Peyer's patch (tissue), 4 donors: ENCODE results near the gene EBF4.

Experiments
- POLR2A ChIP-seq, 2 donors: fragments of 450-650 bp; IDR thresholded peaks; one replicate each; pipeline ENCODE4 v1.5.1; 2017; ENCODE audit warnings: antibody characterized with exemption in 2 of 2, mild to moderate bottlenecking in 2 of 2, moderate library complexity in 2 of 2
- TF ChIP-seq, protein P1 (sequence below), 6 experiments: fragments of 450-650 bp in 4 of 6; fragments of 200-600 bp in 2 of 6; sonication (generic) in 1 of 6; IDR thresholded peaks; one replicate each; pipeline ENCODE4 v1.5.1; 2017 to 2019; ENCODE audit warnings: antibody characterized with exemption in 6 of 6, mild to moderate bottlenecking in 3 of 6, moderate library complexity in 1 of 6

GRCh38 chr20:2696646-2697045 lies 4.1 kb downstream of the EBF4 start:
- TF ChIP-seq, protein P1, sequence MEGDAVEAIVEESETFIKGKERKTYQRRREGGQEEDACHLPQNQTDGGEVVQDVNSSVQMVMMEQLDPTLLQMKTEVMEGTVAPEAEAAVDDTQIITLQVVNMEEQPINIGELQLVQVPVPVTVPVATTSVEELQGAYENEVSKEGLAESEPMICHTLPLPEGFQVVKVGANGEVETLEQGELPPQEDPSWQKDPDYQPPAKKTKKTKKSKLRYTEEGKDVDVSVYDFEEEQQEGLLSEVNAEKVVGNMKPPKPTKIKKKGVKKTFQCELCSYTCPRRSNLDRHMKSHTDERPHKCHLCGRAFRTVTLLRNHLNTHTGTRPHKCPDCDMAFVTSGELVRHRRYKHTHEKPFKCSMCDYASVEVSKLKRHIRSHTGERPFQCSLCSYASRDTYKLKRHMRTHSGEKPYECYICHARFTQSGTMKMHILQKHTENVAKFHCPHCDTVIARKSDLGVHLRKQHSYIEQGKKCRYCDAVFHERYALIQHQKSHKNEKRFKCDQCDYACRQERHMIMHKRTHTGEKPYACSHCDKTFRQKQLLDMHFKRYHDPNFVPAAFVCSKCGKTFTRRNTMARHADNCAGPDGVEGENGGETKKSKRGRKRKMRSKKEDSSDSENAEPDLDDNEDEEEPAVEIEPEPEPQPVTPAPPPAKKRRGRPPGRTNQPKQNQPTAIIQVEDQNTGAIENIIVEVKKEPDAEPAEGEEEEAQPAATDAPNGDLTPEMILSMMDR (IDR thresholded peaks at IDR 0.05), result no peak
- TF ChIP-seq POLR2A (IDR thresholded peaks at IDR 0.05), result no peak
